NOMO-1 treated with DMSO at 0.1 percent for 48 hours (cell line): ENCODE results near the gene SLC2A9.

Source experiments
- DNase-seq: peaks from one replicate; lab custom pipeline; 2025; ENCODE audit not compliant: unreplicated experiment; lab: John Stamatoyannopoulos, UW

SLC2A9 gene

GRCh38 chr4:9968472-9968871 is 52.8 kb downstream of the SLC2A9 start:
- no peak for DNase-seq

GRCh38 chr4:9964879-9965278 is 56.4 kb downstream of the SLC2A9 start:
- no peak for DNase-seq

GRCh38 chr4:9963328-9963727 is 58.0 kb downstream of the SLC2A9 start:
- no peak for DNase-seq

- DNase-seq: no peak
These were observed 58.5 kb downstream of the SLC2A9 start for GRCh38 chr4:9962611-9963314.

- DNase-seq: no peak
These were observed 66.8 kb downstream of the SLC2A9 start for GRCh38 chr4:9954468-9954867.

- no peak for DNase-seq
These were observed 68.2 kb downstream of the SLC2A9 start for GRCh38 chr4:9953089-9953488.

- no peak for DNase-seq
These were observed 68.8 kb downstream of the SLC2A9 start for GRCh38 chr4:9952415-9952950.

- no peak for DNase-seq
These were observed 71.7 kb downstream of the SLC2A9 start for GRCh38 chr4:9949573-9949972.

GRCh38 chr4:9947168-9948062 is 73.9 kb downstream of the SLC2A9 start:
- DNase-seq: no peak

GRCh38 chr4:9946170-9946569 is 75.1 kb downstream of the SLC2A9 start:
- DNase-seq: no peak

GRCh38 chr4:9944431-9945425 is 76.6 kb downstream of the SLC2A9 start:
- DNase-seq: no peak

- DNase-seq: no peak
These were observed 77.5 kb downstream of the SLC2A9 start for GRCh38 chr4:9943761-9944160.

GRCh38 chr4:9942921-9943600 is 78.2 kb downstream of the SLC2A9 start:
- DNase-seq: no peak

GRCh38 chr4:9942139-9942538 is 79.2 kb downstream of the SLC2A9 start:
- DNase-seq: no peak

GRCh38 chr4:9940041-9940440 is 81.3 kb downstream of the SLC2A9 start:
- DNase-seq: no peak

- DNase-seq: no peak
These were observed 82.4 kb downstream of the SLC2A9 start for GRCh38 chr4:9938933-9939332.

GRCh38 chr4:9937078-9937477 is 84.2 kb downstream of the SLC2A9 start:
- no peak for DNase-seq

GRCh38 chr4:9936129-9936644 is 85.1 kb downstream of the SLC2A9 start:
- DNase-seq: no peak

GRCh38 chr4:9933956-9934355 is 87.3 kb downstream of the SLC2A9 start:
- DNase-seq: no peak

GRCh38 chr4:9933184-9933583 is 88.1 kb downstream of the SLC2A9 start:
- DNase-seq: no peak
